GM12872 (cell line): ENCODE measurements around the gene TMC6.

Source experiments
- TF ChIP-seq, protein P1 (sequence below): IDR thresholded peaks from 3 replicates; pipeline ENCODE4 v1.5.1; 2011; ENCODE audit warnings: low read depth, mild to moderate bottlenecking, low read length, moderate library complexity; ENCODE audit not compliant: insufficient read depth

TMC6 gene

DNA sequence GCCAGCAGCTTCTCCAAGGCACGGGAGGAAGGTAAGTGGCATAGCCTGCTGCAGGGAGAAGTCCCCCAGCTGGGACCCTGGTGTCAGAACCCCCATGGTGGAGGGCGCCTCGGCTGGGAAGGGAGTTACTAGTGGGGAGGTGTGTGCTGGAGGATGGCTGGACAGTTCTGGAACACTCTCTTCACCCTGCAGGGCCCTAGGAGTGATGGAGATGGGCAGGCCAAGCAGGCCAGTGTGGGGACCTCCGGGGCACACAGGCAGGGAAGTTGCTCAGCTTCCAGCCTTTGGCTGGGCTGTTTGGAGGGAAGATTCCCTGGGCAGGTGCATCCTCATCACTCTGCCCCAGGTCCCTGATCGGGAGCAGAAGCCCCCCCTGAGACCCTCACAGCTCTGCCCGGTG, 18.3 kb upstream of the TMC6 start:
- TF ChIP-seq, protein P1, sequence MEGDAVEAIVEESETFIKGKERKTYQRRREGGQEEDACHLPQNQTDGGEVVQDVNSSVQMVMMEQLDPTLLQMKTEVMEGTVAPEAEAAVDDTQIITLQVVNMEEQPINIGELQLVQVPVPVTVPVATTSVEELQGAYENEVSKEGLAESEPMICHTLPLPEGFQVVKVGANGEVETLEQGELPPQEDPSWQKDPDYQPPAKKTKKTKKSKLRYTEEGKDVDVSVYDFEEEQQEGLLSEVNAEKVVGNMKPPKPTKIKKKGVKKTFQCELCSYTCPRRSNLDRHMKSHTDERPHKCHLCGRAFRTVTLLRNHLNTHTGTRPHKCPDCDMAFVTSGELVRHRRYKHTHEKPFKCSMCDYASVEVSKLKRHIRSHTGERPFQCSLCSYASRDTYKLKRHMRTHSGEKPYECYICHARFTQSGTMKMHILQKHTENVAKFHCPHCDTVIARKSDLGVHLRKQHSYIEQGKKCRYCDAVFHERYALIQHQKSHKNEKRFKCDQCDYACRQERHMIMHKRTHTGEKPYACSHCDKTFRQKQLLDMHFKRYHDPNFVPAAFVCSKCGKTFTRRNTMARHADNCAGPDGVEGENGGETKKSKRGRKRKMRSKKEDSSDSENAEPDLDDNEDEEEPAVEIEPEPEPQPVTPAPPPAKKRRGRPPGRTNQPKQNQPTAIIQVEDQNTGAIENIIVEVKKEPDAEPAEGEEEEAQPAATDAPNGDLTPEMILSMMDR: no peak

DNA sequence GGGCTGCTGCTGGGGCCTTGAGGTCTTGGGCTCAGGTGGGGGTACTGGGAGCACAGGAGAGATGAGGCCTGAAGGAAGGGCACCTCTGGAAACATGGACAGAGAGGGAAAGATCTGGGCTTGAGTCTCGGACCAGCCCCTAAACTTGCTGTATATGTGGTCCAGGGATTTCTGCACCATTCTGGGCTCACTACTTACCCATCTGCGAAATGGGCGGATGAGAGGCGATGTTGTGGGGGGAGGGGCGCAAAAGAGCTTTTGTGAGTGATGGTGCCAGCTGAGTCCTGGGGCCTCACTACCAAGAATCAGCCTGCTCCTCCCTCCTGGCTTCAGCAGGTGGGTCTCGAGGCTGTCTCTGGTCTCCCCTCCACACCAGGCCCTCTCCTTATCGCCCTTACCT, 17.9 kb upstream of the TMC6 start:
- TF ChIP-seq, protein P1: no peak

DNA sequence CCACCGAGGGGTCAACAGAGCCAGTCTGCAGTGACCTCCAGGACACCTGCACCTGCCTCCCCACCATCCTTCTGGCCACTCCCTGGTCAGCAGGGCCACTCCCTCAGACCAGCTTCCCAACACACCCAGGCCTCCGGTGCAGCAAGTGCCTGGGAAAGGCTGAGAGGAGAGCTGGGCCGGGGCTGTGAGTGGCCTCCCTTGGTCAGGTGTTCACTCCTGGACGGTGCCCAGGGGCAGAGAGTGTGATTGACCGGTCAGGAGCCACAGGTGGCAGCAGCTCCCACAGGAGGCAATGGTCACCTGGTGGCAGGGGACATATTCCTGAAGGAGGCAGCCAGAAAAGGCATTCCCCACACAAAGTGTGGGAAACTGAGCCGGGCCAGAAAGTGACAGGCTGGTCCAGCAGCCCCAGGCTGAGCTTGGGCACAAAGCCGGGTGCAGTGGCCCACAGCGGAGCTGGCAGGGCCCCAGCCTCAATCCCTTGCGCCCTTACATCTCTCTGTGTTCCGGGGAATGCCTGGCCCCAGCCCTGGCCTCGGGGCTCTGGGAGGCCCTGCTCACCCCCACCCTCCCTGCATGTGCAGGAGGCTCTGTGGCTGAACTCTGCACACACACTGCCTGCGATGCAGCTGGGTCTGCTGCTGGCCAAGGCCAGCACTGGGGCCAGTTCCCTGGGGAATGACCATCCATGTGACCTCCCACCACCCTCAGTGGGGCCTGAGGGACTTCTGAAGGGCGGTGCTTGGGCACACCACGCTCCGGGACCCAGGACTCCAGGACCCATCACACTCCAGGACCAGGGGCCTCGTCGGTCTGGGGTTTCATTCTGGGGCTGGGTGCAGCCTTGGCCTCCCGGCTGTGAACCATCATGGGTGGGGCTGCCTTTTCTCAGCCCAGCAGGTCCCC, 16.4 kb upstream of the TMC6 start:
- TF ChIP-seq, protein P1: no peak

DNA sequence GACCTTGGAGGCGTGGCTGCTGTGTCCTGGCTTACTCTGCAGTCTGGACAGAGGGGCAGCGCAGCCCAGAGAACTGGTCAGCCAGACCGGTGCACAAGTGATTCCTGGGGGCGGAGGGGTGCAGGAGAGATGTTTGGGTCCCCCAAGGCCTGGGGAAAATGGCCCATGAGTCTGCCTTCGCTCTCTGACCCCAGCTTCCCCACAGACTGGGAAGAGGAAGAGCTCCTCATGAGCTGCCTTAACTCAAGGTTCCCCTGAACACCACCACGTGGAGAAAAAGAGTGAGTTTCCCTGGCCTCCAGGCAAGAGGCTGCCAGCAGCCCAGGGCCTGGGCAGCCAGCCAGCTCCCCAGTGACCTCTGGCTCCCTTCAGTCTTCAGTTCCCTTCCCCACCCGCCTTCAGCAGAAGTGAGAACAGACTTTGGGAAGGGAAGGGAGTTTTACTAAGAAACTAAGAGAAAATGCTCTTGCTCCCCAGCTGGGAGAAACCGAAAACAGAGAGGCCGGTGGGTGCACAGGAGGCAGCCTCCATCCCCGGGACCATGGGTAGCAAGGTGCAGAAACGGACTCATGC, 15.7 kb upstream of the TMC6 start:
- TF ChIP-seq, protein P1: peak; percentile 16; the same call in 1 of the 3 replicates

DNA sequence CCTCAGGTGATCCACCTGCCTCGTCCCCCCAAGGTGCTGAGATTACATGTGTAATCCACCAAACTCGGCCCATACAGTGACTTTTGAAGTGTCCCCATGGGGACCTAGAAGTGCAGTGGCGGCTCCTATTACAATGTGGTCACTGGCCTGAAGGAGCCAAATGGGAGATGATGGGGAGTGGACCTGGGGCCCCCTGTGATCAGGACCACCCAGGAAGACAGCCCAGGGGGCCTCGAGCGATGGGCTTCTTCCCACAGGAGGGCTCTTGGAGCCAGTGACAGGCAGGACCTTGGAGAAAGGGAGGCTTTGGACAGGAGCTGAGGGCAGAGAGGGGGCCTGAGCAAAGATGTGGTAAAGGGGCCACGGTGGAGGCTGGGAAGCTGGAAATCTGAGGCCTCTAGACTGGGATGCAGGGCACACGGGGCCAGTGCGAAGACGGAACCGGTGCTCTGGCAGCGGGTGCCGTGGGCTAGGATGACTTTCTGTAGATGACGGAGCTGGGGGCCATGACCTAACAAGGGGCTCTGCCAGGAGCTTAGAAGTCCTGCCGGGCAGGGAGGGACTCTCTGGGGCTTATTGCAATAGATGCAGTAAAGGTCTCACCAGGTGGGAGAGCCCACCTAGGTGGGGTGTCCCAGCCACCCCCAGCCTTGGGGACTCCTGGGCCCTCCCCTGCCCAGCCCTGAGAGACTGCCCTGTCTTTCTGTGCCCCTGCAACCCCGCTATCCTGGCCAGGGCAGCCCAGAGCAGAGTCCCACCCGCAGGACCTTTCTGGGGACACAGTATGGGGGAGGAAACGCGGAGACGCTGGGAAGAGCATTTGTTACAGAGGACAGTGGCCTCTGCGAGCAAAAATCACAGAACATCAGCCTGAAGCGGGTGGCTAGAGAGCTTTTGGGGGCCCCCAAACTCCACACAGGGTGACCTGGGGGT, 14.9 kb upstream of the TMC6 start:
- TF ChIP-seq, protein P1: no peak

DNA sequence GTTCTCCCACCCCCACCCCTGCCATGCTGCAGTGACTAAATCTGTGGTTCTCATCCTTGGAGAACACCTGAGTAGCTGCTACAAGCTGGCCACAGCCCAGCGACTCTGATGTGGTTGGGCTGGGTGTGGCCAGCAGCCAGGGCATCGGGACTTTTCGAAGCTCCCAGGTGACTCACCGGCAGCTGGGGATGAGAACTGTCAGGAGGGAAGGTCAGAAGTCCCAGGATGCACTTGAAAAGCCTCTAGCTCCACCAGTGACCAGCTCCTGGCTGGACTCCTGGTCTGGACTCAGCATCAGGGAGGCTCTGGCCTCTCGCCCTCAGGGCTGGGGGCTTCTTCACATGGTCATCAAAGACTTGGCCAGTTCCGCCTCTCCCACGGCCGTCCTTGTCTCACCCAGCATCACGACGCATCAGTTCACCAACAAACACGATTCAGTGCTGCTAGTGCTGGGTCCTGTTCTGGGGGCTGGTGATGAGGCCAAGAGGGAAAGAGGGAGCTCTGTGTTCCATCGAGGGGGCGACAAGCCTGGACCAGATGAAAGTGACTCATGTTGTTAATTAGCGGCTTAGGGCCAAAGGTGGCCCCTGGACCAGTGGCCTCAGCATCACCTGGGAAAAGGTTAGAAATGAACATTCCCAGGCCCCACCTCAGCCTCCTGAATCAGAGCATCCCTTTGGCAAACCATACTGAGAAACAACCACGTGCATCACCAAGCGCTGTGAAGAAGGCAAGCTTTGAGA, 13.7 kb upstream of the TMC6 start:
- TF ChIP-seq, protein P1: no peak
